GM19351 (cell line): ENCODE measurements around the gene HEPACAM.
"Not testable (repeated sequence)": the region's sequence is repeated elsewhere in the genome, so short reads cannot be mapped to it uniquely, and the experiment has no call there.

Experiments used
- ATAC-seq: cut with Tn5 transposase; IDR thresholded peaks from one replicate; pipeline ENCODE4 v1.9.1; 2021; ENCODE audit warnings: mild to moderate bottlenecking, moderate library complexity; ENCODE audit not compliant: unreplicated experiment

Gene HEPACAM, protein sequence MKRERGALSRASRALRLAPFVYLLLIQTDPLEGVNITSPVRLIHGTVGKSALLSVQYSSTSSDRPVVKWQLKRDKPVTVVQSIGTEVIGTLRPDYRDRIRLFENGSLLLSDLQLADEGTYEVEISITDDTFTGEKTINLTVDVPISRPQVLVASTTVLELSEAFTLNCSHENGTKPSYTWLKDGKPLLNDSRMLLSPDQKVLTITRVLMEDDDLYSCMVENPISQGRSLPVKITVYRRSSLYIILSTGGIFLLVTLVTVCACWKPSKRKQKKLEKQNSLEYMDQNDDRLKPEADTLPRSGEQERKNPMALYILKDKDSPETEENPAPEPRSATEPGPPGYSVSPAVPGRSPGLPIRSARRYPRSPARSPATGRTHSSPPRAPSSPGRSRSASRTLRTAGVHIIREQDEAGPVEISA

DNA sequence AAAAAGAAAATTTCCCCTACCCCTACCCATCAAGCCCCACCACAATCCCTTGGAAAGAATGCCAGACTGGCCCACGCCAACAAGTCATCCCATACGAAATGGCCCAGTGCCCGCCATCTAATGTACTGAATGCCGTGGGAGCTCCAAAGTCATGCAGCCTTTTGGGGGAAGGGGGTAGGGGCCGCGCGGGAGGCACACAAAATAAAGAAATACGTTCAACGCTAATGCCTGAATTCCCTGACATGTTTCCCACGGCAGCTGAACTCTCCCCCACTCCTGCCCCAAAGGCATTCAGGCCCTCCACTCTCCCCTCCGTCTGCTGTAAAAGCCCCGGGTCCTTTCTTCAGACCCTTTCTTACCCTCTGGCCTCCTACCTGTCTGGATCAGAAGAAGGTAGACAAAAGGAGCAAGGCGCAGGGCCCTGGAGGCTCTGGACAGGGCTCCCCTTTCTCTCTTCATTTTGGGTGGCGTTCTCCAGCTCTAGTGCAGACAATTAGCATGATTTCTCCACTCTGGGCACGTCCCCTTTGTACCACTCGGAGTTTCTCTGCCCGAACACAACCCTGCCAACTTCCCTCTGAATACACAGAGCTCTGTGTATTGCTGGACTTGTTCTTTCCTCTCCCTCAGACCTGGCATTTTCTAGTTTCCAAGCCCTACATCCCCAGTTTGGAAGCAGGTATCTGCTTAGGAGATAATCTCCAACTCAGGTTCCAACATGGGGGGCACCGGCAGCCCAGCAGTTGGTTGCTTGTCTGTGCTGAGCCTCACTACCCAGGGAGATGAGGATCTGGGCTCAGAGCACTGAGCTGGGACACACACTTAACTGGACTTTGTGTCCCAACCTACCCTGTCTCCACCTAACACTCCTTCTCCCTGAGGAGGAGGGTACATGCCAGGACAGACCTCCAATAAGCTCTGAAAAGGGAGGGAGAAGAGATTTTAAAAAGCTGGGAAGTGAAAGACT, at the start of gene HEPACAM:
Gene HEPACAM, minus strand, starts transcription at position 500 of the 967 bp plus-strand sequence. Its CDS starts 41 bp downstream, at position 459.
- ATAC-seq = no peak

DNA sequence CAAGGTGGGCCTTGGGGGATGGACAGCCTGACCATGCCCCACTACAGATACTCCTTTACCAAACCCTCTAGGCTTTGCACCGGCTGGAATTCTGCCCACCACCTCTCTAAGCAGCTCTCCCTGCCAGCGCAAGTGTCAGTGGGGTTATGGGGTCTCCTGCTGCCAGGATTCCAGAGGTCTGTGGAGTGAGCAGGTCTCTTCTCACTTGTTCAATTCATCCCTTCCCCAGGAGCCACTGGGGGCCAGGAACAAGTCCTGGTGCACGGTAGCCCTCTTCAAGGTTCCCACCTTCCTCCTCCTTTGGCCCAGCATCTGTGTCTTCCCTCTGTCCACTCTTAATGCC, 48.6 kb upstream of the HEPACAM start:
- ATAC-seq = no peak

DNA sequence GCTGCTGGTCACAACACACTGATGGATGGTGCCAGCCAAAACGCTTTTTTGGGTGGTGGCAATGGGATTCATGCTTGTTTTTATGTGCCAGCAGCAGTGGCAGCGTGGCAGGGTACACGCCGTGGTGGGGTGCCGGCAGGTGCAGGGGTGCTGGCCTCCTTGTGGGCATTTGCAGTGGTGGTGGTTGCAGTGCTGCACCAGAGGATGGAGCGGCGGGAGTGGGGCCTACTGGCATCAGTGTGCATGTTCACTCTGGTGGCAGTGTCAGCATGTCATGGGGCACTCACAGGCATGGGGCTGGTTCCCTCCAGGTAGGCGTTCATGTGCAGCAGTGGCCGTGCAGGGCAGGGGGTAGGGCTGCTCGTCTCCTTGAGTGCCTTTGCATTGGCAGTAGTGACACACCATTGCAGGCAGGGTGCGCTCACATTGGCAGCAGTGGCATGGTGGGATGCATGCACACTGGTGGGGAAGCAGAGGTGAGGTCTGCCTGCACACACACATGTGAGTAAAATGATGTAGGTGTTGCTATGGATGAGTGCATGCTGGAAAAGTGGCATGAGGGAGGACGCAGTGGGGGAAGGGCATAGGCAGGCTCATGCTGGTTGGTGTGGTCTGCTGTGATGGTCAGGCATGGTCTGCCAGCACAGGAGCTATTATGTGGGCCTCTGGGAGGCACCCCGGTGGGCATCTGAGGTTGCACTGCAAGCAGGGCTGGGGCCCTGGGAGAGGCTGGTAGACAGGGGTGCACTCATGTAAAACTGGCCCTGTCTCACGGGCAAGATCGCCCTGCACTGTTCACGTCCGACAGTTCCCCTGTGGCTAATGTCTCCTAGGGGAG, 48.0 kb upstream of the HEPACAM start:
- ATAC-seq = no peak

DNA sequence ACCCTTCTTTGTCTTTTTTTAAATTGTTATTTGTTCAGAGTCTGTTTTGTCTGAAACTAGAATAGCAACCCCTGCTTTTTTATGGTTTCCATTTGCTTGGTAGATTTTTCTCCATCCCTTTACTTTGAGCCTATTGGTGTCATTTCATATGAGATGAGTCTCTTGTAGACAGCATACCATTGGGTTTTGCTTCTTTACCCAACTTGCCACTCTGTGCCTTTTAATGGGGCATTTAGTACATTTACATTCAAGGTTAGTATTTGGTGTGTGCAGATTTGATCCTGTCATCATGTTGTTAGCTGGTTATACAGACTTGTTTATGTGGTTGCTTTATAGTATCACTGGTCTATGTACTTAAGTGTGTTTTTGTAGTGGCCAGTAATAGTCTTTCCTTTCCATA, 46.2 kb upstream of the HEPACAM start:
- ATAC-seq = no peak

DNA sequence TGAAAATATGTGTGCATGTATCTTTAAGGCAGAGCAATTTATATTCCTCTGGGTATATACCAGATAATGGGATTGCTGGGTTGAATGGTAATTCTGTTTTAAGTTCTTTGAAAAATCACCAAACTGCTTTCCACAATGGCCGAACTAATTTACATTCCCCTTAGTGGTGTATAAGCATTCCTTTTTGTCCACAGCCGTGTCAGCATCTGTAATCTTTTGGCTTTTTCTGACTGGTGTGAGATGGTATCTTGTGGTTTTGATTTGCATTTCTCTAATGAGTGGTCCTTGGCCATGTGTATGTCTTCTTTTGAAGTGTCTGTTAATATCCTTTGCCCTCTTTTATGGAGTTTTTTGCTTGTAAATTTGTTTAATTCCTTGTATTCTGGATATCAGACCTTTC, 42.5 kb upstream of the HEPACAM start:
- no peak for ATAC-seq

DNA sequence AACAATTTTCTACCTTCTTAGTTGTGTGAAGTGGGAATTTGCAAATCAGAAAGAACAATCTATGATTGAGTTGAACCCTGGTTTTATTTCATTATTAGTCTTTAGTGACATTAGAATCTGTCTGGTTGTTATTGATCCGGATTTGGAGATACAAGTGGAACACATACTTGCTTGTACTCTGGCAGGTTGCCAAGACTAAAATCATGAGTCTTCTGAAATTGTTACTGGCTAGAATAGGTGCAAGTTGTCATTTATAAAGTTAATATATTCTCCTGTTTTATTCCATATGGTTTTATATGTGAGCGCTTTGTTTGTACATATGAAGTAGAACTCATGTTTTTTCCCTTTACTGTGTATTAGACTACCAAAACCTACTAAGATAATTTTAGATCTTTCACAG, 41.2 kb upstream of the HEPACAM start:
- no peak for ATAC-seq

DNA sequence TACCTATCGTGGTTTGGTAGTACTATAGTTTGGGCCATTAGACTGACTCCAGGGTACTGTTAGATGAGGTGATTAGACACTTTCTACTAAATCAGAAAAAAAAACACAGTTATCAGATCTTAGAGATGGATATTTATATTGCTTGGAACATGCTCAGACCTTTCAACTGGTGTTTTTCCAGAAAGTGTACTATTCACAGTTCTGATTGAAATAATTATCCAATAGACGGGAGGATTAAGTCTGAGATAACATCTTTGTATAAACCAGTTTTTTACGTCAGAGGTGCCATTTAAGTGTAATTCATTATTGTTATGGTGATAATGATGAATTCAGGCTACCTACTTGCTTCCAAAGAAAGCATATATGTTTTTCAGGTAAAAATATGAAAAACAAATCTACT, 40.7 kb upstream of the HEPACAM start:
- ATAC-seq = no peak

DNA sequence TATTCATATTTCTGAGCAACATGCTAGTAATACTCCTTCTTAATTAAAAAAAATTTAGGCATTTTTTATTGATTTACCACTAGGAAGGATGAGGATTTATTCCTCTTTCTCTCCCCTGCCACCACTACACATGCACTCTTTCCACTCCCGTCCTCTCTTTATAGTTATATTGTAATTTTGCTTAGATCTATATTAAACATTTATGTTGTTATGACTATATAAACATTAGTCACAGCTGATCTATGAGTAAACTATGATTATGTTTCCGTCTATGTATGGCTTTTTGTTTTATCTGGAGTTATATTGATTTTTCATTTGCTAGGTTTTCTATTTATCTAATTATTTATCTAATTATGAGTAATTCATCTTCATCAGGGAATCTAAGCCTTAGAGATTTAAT, 36.0 kb upstream of the HEPACAM start:
- no peak for ATAC-seq

DNA sequence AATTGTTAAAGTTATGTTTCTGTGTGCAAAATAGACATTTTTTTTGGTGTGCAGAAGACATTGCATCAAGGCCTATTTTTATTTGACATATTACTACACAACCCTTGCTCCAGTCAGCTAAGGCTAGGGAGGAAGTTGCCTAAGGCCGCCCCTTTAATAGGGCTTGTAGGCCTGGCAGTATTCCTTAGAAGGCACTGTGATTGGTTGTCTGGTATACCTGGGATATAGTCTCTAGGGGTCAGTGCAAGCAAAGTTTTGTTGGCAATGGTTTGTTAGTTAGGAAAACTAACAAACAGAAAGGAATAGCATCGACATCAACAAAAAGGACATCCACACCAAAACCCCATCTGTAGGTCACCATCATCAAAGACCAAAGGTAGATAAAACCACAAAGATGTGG, 35.1 kb upstream of the HEPACAM start:
- ATAC-seq = no peak

DNA sequence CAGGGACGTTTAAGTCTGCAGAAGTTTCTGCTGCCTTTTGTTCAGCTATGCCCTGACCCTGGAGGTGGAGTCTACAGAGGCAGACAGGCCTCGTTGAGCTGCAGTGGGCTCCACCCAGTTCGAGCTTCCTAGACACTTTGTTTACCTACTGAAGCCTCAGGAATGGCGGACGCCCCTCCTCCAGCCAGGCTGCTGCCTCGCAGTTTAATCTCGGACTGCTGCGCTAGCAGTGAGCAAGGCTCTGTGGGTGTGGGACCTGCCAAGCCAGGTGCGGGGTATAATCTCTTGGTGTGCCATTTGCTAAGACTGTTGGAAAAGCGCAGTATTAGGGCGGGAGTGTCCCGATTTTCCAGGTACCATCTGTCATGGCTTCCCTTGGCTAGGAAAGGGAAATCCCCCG, 32.4 kb upstream of the HEPACAM start:
- ATAC-seq = not testable (repeated sequence)

DNA sequence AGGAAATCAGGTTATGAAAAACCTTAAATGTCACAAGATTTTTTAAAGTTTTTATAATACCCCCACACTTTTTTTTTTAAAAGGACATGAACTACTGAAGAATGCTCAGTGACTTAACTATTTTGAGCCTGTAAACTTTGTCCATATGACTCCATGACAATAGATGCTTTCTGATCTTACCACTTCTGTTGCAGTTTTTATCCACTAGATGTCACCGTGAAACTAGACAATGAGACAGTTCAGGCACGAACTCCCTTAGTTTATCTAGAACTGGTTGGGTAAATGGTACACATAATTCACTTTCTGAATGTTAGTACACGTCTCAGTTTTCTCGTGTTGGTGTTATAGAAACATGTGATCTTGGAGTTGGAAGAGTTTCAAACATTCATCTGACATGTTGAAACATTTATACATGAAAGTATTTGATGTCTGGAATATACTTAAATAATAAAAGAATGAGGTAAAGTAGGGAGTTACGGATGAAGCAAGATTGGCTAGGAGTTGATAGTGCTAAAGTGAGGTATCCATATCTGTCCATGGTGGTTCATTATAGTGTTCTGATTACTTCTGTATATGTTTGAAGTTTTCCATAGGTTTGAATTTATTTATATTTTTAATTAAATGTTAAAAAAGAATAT, 26.2 kb upstream of the HEPACAM start:
- peak; percentile 96 for ATAC-seq

DNA sequence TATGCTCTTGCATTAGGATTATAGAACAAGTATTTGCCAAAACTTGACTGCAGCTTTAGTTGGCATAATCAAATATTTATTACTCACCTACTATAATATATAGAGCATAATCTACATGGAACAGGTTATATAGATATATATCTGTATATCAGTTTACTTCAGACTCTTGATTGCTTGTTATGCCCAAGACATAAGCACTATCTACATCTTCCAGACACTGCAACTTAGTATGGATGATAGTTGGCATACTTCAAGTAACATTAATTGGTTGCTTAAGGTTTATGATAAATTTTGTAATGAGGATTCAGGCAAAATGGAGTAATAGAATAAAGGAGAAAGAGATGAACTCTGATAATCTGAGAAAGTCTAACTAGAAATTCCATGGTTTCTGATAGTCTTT, 19.2 kb upstream of the HEPACAM start:
- no peak for ATAC-seq

DNA sequence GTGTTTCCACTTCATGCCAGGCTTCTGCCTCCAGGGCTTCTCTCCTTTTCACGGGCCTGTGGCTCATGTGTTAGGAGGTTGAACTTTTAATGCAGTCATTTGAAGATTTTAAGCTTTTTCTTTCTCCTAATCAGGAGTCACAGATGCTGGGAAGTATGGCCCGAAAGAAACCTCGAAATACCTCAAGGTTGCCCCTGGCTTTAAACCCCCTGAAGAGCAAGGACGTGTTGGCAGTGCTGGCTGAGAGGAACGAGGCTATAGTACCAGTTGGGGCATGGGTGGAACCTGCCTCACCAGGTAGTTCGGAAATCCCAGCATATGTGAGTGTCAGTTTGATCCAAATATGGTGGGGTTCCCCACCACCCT, 18.7 kb upstream of the HEPACAM start:
- ATAC-seq = no peak

DNA sequence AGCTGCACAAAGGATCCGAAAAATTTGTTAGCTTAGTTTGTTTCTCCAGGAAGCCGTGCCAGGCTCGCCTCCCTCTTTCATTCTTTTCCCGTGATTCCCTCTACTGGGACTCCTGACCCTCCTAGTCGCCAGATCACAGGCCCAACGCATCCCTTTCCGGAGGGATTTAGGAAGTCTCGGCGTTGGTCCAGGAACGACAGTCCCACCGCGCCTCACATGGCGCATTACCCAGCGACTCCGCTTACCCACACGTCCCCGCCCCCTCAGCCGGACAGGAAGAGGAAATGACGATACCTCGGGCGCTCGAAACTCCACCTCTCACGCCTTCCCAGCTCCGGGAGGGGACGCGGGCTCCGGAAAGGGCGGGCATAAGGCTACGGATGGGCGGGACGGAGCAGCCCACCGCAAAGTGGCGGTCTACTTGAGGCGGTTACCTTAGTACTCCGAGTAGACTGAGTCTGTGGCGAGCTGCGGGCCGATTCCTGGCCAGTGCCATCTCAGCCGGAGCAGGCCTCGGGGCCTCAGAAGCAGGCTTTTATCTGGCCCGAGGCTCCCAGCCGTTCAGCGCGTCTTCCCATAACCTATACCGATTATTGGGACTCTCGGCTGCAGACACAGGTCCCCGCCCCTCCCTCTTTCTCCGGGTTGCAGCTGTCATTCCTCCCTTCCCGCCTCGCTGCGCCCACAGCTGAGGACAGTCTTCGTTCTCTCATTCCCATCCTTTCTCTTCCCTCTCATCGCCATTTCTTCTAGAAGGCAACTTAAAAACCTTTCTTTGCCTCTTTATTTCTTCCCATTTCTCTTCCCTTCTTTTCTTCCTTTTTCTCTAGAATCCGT, 18.1 kb upstream of the HEPACAM start, which contains the start of gene CCDC15:
Gene CCDC15, plus strand, starts transcription at position 450 of the 837 bp plus-strand sequence. CDS start 531 bp downstream, outside the sequence.
- ATAC-seq = peak; percentile 99

DNA sequence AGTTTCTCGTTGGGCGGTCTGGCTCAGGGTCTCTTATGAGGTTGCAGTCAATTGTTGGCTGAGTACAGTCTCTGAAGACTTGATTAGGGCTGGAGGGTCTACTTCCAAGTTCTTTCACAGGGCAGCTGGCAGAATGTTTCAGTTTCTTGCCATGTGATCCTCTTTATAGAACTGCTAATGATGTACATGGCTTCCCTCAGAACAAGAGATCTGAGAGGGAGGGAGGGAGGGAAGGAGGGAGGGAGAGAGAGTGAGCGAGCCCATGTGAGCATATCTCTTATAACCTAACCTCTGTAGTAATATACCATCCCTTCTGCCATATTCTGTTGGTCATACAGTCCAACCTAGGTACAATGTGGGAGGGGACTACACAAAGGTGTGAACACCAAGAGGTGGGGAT, 15.5 kb upstream of the HEPACAM start:
- no peak for ATAC-seq

DNA sequence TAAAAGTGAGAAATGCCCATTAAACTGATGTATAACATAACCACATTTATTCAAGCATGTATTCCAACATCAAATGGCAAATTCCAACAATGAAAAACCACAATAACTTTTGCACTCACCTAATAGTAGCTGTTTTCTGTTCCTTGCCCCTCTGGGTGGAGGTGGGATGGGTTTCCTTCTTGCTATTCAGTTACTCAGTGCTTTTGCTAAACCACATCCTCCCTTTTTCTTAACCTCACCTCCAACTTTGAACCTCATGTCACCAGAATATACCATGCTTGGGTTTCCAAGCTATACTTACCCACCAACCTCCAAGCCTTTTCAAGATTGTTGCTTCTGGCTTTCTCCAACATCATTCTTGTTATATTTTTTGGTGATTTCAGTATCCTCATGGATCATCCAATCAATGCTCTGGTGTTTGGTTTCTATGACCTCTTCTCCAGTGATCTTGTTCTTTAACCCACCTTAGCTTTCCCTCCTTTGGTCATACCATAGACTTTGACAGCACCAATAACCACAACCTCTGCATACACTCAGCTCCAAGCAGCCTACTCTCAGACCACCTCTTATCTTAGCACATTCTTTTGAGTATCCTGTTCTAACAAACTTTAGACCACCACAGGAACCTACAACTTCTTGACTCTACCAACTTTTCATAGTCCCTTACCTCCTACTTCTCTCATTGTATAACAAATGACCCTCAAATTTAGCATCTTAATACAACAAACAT, 14.9 kb upstream of the HEPACAM start:
- no peak for ATAC-seq

DNA sequence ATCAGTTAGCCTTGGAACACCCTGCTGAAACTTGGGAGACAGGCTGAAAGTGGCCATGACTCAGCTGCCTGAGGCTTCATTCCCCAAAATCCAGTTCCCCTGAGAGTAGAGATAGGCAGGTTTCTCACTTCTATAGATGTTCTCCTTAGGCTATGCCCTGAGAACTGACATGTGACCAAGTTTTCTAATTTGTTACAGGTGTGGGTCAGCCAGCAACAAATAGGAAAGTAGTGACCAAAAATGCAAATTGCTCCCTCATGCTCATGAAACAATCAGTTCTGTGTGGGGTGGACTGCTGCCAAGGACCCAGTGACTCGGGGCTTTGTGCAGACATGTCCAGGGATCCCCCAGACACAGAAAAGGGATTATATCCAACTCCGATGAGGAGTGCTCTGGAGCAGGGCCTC, 10.9 kb upstream of the HEPACAM start:
- ATAC-seq = no peak

DNA sequence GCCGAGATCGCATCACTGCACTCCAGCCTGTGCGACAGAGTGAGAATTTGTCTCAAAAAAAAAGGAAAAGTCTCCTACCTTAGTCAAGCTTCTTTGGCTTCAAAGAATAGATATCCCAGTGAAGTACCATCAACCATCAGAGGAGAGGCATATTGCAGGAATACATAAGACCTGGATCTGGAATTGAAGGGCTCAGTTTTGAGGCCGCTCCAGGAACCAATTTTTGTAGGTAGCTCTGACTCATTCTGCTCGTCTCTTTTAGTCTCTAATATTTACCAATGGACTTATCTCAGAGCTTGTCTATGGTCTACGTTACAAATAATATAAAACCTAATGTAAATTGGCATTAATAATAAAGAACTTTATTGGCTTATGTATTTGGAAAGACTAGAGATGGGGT, 10.0 kb upstream of the HEPACAM start:
- no peak for ATAC-seq

DNA sequence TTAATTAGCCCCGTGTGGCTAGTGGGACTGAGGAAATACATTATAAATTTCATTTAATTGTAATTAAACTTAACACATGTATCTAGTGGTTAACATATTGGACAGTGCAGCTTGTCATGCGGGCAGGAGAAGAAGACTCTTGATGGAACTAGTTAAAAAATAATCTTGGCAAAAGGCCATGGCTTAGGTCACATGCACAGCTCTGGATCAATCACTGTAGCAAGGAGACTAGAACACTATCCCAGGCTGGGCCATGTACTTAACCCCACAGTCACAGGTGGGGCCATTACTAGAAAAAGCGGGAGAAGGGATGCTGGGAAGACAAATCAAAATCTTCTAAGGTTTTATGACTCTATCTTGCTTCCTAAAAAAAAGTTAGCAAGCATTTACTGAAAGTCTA, 8.7 kb upstream of the HEPACAM start:
- ATAC-seq = no peak
